A549 treated with CpdA at 1 μM for 4 hours (cell line): Measurements from ENCODE around the gene INPPL1. TPM values are rescaled to one million over a fixed set of nuclear protein-coding genes. Genes with fewer than 3 reads are reported as not detected.

Experiments used
- total RNA-seq: library from RNA; stranded (reverse); fragments of 200-300 nt; extraction: Qiagen RNA extraction; gene quantifications from 5 replicates; pipeline ENCODE4 v1.2.3, GENCODE V29; 2022; ENCODE audit warnings: low read depth

The INPPL1 gene, protein sequence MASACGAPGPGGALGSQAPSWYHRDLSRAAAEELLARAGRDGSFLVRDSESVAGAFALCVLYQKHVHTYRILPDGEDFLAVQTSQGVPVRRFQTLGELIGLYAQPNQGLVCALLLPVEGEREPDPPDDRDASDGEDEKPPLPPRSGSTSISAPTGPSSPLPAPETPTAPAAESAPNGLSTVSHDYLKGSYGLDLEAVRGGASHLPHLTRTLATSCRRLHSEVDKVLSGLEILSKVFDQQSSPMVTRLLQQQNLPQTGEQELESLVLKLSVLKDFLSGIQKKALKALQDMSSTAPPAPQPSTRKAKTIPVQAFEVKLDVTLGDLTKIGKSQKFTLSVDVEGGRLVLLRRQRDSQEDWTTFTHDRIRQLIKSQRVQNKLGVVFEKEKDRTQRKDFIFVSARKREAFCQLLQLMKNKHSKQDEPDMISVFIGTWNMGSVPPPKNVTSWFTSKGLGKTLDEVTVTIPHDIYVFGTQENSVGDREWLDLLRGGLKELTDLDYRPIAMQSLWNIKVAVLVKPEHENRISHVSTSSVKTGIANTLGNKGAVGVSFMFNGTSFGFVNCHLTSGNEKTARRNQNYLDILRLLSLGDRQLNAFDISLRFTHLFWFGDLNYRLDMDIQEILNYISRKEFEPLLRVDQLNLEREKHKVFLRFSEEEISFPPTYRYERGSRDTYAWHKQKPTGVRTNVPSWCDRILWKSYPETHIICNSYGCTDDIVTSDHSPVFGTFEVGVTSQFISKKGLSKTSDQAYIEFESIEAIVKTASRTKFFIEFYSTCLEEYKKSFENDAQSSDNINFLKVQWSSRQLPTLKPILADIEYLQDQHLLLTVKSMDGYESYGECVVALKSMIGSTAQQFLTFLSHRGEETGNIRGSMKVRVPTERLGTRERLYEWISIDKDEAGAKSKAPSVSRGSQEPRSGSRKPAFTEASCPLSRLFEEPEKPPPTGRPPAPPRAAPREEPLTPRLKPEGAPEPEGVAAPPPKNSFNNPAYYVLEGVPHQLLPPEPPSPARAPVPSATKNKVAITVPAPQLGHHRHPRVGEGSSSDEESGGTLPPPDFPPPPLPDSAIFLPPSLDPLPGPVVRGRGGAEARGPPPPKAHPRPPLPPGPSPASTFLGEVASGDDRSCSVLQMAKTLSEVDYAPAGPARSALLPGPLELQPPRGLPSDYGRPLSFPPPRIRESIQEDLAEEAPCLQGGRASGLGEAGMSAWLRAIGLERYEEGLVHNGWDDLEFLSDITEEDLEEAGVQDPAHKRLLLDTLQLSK
- 66.4 to 89.8 TPM (median 68.4 TPM) in 5 replicates for total RNA-seq

GRCh38 chr11:72224564-72225410, at the start of gene INPPL1:
INPPL1 (plus strand) TSS chr11:72224767; CDS start chr11:72224985, 218 bp downstream.

GRCh38 chr11:72191961-72192381, 32.6 kb upstream of the INPPL1 start, which contains the start of gene FOLR1:
FOLR1 (plus strand) TSS chr11:72192140; CDS start chr11:72192174, 34 bp downstream.

DNA sequence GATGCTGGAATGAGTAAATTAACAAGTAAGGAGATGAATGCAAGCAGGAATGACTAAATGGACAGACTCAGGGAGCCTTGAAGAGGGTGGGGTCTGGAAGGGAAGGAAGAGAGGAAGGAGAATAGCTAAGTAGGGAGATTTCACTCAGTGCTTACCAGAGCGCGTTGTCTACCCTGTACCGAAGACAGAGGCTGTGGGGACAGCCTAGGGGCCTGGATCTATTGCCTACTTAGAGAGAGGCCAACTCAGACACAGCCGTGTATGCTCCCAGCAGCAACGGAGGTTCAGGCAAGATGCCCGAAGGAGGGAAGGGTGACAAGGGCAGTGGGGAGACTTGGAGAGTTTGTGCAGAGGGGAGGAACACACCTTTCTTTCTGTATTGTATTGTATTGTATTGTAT, 7.9 kb upstream of the INPPL1 start, which contains the start of gene FOLR2:
TSS of gene FOLR2 (plus strand) at position 157 of the 400 bp plus-strand sequence. CDS start 1,791 bp downstream, outside the sequence.

GRCh38 chr11:72244060-72244360, 19.4 kb downstream of the INPPL1 start, which contains the start of gene PHOX2A:
PHOX2A (minus strand) TSS chr11:72244176; CDS start chr11:72244004, 172 bp downstream.

Other genes with a start within 250 kb of the INPPL1 start
- 3.6 to 6.0 TPM (median 3.8 TPM) in 5 replicates for gene IL18BP, start 225.9 kb upstream of the INPPL1 start, total RNA-seq
- gene NUMA1, start 144.2 kb upstream of the INPPL1 start, total RNA-seq = 61.5 to 76.5 TPM (median 69.5 TPM) in 5 replicates
- 5.5 to 10.2 TPM (median 8.7 TPM) in 5 replicates for gene LRRC51, start 143.9 kb upstream of the INPPL1 start, total RNA-seq
- 121 to 157 TPM (median 145 TPM) in 5 replicates for gene LAMTOR1, start 121.5 kb upstream of the INPPL1 start, total RNA-seq
- not detected in 5 replicates for gene TOMT, start 118.8 kb upstream of the INPPL1 start, total RNA-seq
- 73.6 to 91.1 TPM (median 82.7 TPM) in 5 replicates for gene ANAPC15, start 112.1 kb upstream of the INPPL1 start, total RNA-seq
- 0.18 to 0.42 TPM in 2 of 5 replicates, not detected in the others for gene FOLR3, start 89.0 kb upstream of the INPPL1 start, total RNA-seq
- gene FOLR1, start 32.6 kb upstream of the INPPL1 start, total RNA-seq = not detected in 5 replicates
- not detected in 5 replicates for gene FOLR2, start 8.0 kb upstream of the INPPL1 start, total RNA-seq
- gene PHOX2A, start 19.4 kb downstream of the INPPL1 start, total RNA-seq = not detected in 5 replicates
- 11.5 to 19.3 TPM (median 17.8 TPM) in 5 replicates for gene CLPB, start 209.8 kb downstream of the INPPL1 start, total RNA-seq